Measurements from ENCODE around the gene CBX2.

CBX2 gene

DNA sequence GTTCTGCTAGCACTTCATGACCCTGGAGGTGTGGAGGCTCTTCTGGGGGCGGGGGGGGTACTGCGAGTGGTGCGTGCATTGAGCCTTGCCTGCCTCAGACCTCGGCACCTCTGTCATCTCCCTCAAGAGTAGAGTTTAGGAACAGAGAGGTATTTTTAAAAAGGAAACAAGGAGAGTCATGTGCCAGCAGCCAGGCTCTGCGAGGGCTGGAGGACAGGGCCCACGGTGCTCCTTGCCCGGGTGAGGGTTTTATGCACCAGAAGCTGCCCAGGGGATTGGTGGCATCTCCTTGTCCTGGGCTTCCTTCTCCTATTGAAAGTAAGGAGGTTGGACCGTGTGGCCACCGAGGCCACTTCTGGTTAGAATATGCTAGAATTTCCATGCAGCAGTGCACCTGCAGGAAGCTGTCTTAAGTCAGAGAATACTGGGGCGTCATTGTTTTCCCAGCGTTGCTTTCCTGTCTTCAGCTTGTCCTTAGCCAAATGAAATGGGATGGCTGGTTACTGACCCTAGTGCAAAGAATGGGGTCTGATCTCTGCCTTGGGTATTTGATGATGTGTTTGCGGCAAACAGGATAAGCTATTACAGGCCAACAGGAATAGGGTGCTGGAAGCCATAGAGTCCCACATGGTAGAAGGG lies 3.2 kb downstream of the CBX2 start:
- no peak for TF ChIP-seq FOXP2 (optimal IDR thresholded peaks at IDR 0.05; ENCODE audit: control extremely low read depth, extremely low read length, insufficient read depth)
- TF ChIP-seq POLR2AphosphoS5 (IDR thresholded peaks at IDR 0.05; ENCODE audit: borderline replicate concordance, low read depth, low read length) = no peak
- no peak for TF ChIP-seq EZH2 (IDR thresholded peaks at IDR 0.05)
- H3K36me3 ChIP-seq (ENCODE audit: insufficient read depth, low read length) = peaks cover 65% of the 10 kb centered on the region
- H3K4me3 ChIP-seq = no peak overlapping the region
- 0 out of 2 replicates have a peak overlapping the region, but pooled peaks have one; percentile 25 for H3K27ac ChIP-seq
- no peaks in the 10 kb centered on the region for H3K9me3 ChIP-seq (ENCODE audit: low read depth, low read length)
- DNase-seq (ENCODE audit: low read depth, low spot score) = no peak
- H3K9ac ChIP-seq (ENCODE audit: insufficient read length) = no peak overlapping the region

- Histone ChIP-seq H3K27ac (peak overlapping the region; percentile 57), H3K36me3 (ENCODE audit: insufficient read depth, low read length) (peaks cover 65% of the 10 kb centered on the region), H3K4me3 (no peak overlapping the region), H3K9ac (ENCODE audit: insufficient read length) (no peak overlapping the region), H3K9me3 (ENCODE audit: low read depth, low read length) (no peaks in the 10 kb centered on the region)
- TF ChIP-seq EZH2 (IDR thresholded peaks at IDR 0.05) (no peak), POLR2AphosphoS5 (IDR thresholded peaks at IDR 0.05; ENCODE audit: borderline replicate concordance, low read depth, low read length) (peak; percentile 22; the same call in 1 of the 2 replicates)
- no peak for DNase-seq (ENCODE audit: low read depth, low spot score)
These were observed 4.0 kb downstream of the CBX2 start for GRCh38 chr17:79781736-79782575.

DNA sequence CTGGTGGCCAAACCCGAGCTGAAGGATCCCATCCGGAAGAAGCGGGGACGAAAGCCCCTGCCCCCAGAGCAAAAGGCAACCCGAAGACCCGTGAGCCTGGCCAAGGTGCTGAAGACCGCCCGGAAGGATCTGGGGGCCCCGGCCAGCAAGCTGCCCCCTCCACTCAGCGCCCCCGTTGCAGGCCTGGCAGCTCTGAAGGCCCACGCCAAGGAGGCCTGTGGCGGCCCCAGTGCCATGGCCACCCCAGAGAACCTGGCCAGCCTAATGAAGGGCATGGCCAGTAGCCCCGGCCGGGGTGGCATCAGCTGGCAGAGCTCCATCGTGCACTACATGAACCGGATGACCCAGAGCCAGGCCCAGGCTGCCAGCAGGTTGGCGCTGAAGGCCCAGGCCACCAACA lies 5.9 kb downstream of the CBX2 start:
- TF ChIP-seq EZH2 (IDR thresholded peaks at IDR 0.05) (no peak), FOXP2 (optimal IDR thresholded peaks at IDR 0.05; ENCODE audit: control extremely low read depth, extremely low read length, insufficient read depth) (no peak), POLR2AphosphoS5 (IDR thresholded peaks at IDR 0.05; ENCODE audit: borderline replicate concordance, low read depth, low read length) (no peak)
- Histone ChIP-seq H3K36me3 (ENCODE audit: insufficient read depth, low read length) (peaks cover 64% of the 10 kb centered on the region), H3K27ac (no peak overlapping the region)

GRCh38 chr17:79784353-79785016 lies 6.5 kb downstream of the CBX2 start:
- no peak overlapping the region for H3K4me3 ChIP-seq
- H3K9me3 ChIP-seq (ENCODE audit: low read depth, low read length) = no peaks in the 10 kb centered on the region
- TF ChIP-seq POLR2AphosphoS5 (IDR thresholded peaks at IDR 0.05; ENCODE audit: borderline replicate concordance, low read depth, low read length) = peak; percentile 36; the same call in 1 of the 2 replicates
- no peak for TF ChIP-seq FOXP2 (optimal IDR thresholded peaks at IDR 0.05; ENCODE audit: control extremely low read depth, extremely low read length, insufficient read depth)
- no peak for TF ChIP-seq EZH2 (IDR thresholded peaks at IDR 0.05)
- peaks cover 58% of the 10 kb centered on the region for H3K36me3 ChIP-seq (ENCODE audit: insufficient read depth, low read length)
- no peak for DNase-seq (ENCODE audit: low read depth, low spot score)
- no peak overlapping the region for H3K27ac ChIP-seq
- H3K9ac ChIP-seq (ENCODE audit: insufficient read length) = no peak overlapping the region

More for the DNA sequence above, 5.9 kb downstream of the CBX2 start:
- Histone ChIP-seq H3K4me3 (no peak overlapping the region), H3K9me3 (ENCODE audit: low read depth, low read length) (no peaks in the 10 kb centered on the region), H3K9ac (ENCODE audit: insufficient read length) (no peak overlapping the region)
- no peak for DNase-seq (ENCODE audit: low read depth, low spot score)

GRCh38 chr17:79785017-79785899 lies 7.3 kb downstream of the CBX2 start:
- no peak overlapping the region for H3K9ac ChIP-seq (ENCODE audit: insufficient read length)
- H3K4me3 ChIP-seq = no peak overlapping the region
- DNase-seq (ENCODE audit: low read depth, low spot score) = no peak
- no peaks in the 10 kb centered on the region for H3K9me3 ChIP-seq (ENCODE audit: low read depth, low read length)
- TF ChIP-seq POLR2AphosphoS5 (IDR thresholded peaks at IDR 0.05; ENCODE audit: borderline replicate concordance, low read depth, low read length) (no peak), EZH2 (IDR thresholded peaks at IDR 0.05) (no peak), FOXP2 (optimal IDR thresholded peaks at IDR 0.05; ENCODE audit: control extremely low read depth, extremely low read length, insufficient read depth) (no peak)
- H3K27ac ChIP-seq = no peak overlapping the region; the same call in 1 of the 2 replicates
- H3K36me3 ChIP-seq (ENCODE audit: insufficient read depth, low read length) = peaks cover 50% of the 10 kb centered on the region

- no peak for DNase-seq (ENCODE audit: low read depth, low spot score)
- TF ChIP-seq EZH2 (IDR thresholded peaks at IDR 0.05) (no peak), FOXP2 (optimal IDR thresholded peaks at IDR 0.05; ENCODE audit: control extremely low read depth, extremely low read length, insufficient read depth) (no peak), POLR2AphosphoS5 (IDR thresholded peaks at IDR 0.05; ENCODE audit: borderline replicate concordance, low read depth, low read length) (no peak; the same call in 1 of the 2 replicates)
- Histone ChIP-seq H3K9me3 (ENCODE audit: low read depth, low read length) (no peaks in the 10 kb centered on the region), H3K36me3 (ENCODE audit: insufficient read depth, low read length) (peaks cover 41% of the 10 kb centered on the region), H3K4me3 (no peak overlapping the region; the same call in 1 of the 2 replicates), H3K27ac (peak overlapping the region; percentile 97), H3K9ac (ENCODE audit: insufficient read length) (no peak overlapping the region)
These were observed 8.2 kb downstream of the CBX2 start for GRCh38 chr17:79785900-79786810.
